NCI-H1436 (cell line): ENCODE data around the gene MCF2L2.

Experiments used
- DNase-seq: peaks from one replicate; lab custom pipeline; 2025; lab: John Stamatoyannopoulos, UW

Gene MCF2L2

DNA sequence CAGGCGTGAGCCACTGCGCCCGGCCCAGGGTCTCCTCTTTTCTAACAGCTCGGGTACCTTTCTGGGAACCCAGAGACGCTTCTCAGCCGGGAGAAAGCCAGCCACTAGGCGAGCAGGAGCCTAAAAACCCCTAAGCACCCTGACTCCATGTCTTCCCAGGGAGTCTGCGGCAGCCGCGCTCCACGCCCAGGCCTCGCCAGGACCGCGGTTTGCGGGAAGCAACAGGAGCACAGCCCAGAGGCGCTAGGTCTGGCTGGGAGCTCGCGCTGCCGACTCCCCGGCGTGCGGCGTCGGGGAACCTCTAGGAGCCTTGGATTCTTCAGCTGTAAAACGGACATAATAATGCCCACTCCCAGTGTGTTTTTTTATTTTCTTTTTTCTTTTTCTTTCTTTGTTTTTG lies 264.9 kb downstream of the MCF2L2 start:
- DNase-seq = no peak

DNA sequence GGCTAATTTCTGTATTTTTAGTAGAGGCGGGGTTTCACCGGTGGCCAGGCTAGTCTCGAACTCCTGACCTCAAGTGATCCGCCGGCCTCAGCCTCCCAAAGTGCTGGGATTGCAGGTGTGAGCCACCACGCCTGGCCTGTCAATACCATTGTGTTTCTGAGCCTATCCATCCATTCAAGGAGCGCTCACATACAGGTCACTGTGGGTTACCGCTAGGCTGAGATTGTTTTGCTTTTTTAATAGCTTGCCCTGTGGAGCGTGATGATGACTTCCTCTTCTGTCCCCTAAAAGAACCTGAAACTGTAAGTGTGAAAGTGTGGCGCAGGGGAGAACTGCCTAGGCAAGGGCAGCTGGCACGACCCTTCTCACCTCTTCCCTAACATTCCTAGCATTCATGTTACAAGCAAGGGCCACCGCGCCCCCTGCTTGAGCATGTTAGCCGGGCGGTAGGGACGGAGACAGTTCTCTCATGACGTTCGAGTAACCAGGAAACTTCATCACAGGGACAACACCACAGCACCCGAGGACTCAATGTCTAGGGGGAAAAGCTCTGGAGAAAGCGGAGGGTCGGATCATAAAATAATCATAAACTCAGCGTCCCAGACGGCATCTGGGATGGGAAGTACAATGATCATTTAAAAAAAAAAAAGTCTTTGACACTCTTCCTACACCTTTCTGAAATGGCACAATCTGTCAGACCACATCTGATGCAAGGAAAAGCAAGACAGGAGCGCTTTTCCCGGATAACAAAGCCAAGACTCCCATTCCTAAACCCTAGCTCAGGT lies 266.7 kb downstream of the MCF2L2 start:
- DNase-seq = no peak

- DNase-seq = no peak
Observed at GRCh38 chr3:183160616-183161015, 267.8 kb downstream of the MCF2L2 start.

GRCh38 chr3:183159333-183159732 lies 269.1 kb downstream of the MCF2L2 start:
- DNase-seq = peak; percentile 17

DNA sequence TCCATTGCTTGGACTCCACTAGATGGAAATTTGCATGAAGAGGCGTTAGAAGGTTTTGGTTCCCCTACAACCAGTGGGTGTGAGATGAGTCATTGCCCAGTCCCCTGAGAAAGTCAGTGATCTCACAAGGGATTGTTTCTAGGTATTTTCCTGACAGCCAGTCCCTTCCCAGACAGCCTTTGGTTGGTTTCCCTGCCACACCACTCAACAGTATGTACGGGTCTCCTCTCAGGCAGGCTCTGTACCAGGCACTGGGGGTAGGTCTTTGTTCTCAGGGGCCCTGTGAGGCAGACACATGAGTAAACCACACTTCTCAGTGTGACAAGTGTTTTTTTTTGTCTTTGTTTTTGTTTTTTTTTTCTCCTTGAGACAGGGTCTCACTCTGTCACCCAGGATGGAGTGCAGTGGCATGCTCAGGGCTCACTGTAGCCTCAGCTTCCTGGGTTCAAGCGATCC lies 269.8 kb downstream of the MCF2L2 start:
- DNase-seq = no peak

GRCh38 chr3:183158113-183158512 lies 270.3 kb downstream of the MCF2L2 start:
- no peak for DNase-seq

- no peak for DNase-seq
Observed at GRCh38 chr3:183156266-183156665, 272.2 kb downstream of the MCF2L2 start.

- DNase-seq = no peak
Observed at GRCh38 chr3:183155499-183155898, 272.9 kb downstream of the MCF2L2 start.

DNA sequence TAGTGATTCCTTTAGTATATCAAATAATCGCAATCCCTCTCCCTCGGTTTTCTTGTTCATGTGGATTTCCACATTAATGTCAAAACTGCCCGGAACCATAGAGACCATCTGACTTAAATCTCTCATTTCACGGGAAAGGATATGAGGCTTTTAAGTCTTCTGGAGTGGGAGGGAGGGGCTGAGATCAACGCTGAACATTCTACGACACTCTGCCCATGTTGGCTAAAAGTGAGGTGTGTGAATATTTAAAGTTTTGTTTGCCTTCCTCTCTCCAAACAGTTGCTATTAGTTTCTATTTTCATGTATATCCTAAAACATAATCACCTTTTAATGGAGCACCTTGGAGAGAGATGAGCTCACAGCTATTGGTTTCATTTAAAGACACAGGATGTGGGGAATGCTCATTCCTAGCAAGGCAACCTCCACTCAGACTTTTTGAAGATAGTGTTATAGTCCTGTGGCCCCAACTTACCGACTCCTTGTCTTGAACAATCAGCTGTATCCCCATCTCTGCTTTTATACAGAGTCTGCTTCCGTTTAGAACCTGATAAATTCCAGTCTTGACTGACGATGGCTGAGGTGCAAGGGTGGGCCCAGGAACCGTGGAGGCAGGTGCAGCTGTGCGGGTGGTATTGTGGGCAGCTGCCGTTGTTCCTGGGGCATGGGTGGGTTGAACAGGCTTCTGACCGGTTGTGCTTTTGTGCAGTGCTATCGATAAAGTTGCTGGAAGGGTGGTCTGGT lies 275.0 kb downstream of the MCF2L2 start:
- no peak for DNase-seq

DNA sequence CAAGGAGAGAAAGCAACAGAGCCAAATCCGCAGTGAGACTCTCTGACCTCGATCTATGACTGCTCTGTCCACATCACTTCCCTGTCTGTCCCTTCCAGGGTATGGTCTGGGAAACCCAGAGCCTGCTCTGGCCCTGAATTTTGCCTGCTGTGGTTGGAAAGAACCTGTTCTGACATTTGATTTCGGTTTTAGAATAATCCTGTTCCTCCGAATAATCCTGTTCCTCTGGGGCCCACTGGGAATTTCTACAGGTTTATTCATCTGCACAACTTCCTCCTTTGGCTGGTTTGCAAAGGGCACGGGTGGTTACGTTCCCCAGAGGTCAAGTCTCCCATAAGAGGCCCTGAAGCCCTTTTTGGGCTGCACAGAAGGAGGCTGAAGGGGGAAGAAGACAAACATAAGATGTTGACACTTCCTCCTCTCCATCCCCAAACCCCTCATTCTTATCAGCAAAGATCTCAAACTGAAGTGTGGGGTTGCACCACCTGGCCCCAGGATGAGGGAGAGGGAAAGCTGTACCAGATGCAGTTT lies 276.5 kb downstream of the MCF2L2 start:
- no peak for DNase-seq

DNA sequence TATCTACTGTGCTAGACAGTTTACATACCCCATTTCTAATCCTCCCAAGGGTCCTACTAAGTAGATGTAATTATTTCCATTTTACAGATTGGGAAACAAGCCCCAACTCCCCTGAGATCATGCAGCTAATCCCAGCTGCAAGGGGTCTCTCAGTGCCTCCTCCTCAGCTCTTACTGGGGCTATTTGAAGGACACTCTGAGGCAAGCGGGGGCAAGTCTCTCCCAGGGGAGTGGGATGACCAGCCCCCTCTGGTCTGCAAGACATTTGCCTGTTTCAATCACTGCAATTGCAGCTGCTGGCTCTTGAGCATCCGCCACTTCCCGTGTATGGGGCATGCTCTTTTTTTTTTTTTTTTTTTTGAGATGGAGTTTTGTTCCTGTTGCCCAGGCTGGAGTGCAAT lies 277.3 kb downstream of the MCF2L2 start:
- peak; percentile 96 for DNase-seq

DNA sequence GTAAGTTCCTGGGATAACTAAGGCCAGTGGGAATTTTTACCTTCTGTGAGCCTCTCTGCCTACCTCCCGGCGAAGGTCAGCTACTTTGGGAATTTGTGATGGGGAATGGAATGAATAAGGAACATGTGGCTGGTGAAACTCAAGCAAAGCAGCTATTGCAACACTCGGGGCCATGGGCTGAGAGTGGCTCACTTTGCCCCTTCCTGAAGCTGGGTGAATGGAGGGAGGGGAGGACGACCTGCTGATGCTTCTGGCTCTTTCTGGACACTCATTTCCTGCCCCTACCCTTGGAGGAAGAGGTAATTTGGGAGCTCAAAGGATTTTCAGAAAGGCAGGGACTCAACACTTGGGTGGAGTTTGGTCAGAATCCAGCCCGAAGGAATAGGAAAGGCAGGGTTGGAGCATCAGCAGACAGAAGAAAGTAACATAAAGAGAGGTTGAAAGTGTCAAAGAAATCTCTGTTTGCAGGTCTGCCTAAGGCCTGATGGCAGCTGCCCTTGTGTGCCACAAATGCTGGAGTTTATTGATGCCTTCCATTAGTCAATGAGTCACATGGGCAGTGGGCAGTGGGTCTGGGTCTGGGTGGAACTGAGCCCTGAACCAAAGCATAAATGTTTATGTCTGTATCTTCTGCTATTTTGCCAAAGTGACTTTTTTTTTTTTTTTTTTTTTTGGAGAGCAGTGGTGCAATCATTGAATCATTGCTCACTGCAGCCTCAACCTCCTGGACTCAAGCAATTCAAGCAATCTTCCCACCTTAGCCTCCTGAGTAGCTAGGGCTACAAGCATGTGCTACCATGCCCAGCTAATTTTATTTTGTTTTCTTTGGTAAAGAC lies 278.3 kb downstream of the MCF2L2 start:
- no peak for DNase-seq

- DNase-seq = no peak
Observed at GRCh38 chr3:183148056-183148455, 280.4 kb downstream of the MCF2L2 start.

- DNase-seq = no peak
Observed at GRCh38 chr3:183144363-183144762, 284.1 kb downstream of the MCF2L2 start.

GRCh38 chr3:183142199-183142598 lies 286.2 kb downstream of the MCF2L2 start:
- DNase-seq = no peak

- DNase-seq = no peak
Observed at GRCh38 chr3:183134844-183135243, 293.6 kb downstream of the MCF2L2 start.

- no peak for DNase-seq
Observed at GRCh38 chr3:183132409-183132808, 296.0 kb downstream of the MCF2L2 start.

GRCh38 chr3:183131735-183132134 lies 296.7 kb downstream of the MCF2L2 start:
- DNase-seq = no peak

DNA sequence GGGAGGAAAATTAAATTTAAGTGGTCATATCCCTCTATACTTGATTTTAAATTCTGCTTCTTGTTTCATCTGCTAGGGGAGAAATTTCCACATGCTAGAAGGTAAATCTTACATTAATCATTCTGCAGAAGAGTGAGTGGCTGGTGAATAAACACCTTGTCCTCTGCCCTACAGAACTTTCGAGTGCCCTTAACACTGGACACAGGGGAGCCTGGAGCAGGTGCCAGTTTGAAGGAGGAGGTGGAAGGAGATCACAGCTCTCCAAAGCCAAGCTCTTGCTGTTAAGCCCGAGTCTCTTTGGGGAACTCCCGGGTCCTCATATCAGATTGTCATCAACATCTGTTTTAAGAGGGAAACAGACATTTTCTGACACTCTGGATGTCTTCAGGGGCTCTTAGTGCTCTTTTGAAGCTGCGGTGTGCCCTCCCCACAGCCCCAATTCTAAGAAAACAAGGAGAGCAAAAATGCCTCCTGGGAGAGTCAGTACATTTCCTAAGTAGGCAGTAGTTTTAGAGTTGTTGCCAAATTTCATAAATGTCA lies 297.2 kb downstream of the MCF2L2 start:
- no peak for DNase-seq

GRCh38 chr3:183129243-183129642 lies 299.2 kb downstream of the MCF2L2 start:
- no peak for DNase-seq

- DNase-seq = no peak
Observed at GRCh38 chr3:183128709-183129108, 299.7 kb downstream of the MCF2L2 start.
